Naive B cell (primary cell): Measurements from ENCODE around the gene OR10Z1. TPM values are rescaled to one million over a fixed set of nuclear protein-coding genes. Genes with fewer than 3 reads are reported as not detected.

Experiments
- ATAC-seq, 2 donors: fragments of 150-1000 bp; cut with Tn5 transposase; 2 replicates each; pipeline ENCODE4 v1.10.0; 2021; ENCODE audit warnings: low read depth in 2 of 2, mild to moderate bottlenecking in 2 of 2, moderate library complexity in 2 of 2
- DNase-seq: peaks from one replicate; pipeline ENCODE4 v3.0.0; 2022
- H3K27ac Mint-ChIP-seq, 6 donors: one replicate each; pipeline ENCODE4 v1.8.0; 2020 to 2022; ENCODE audit warnings: mild to moderate bottlenecking in 6 of 6, mixed read lengths in 6 of 6, moderate library complexity in 5 of 6, inconsistent platforms in 2 of 6
- H3K27me3 Mint-ChIP-seq, 3 donors: one replicate each; pipeline ENCODE4 v1.8.0; 2021 to 2022; ENCODE audit warnings: mixed read lengths in 3 of 3, mild to moderate bottlenecking in 1 of 3
- H3K36me3 Mint-ChIP-seq, 2 donors: one replicate each; pipeline ENCODE4 v1.8.0; 2020 to 2022; ENCODE audit warnings: mixed read lengths in 2 of 2, inconsistent platforms in 1 of 2, mild to moderate bottlenecking in 1 of 2
- H3K4me1 Mint-ChIP-seq, 3 donors: one replicate each; pipeline ENCODE4 v1.8.0; 2020 to 2022; ENCODE audit warnings: mixed read lengths in 3 of 3, inconsistent platforms in 1 of 3, mild to moderate bottlenecking in 1 of 3, moderate library complexity in 1 of 3
- H3K4me3 Mint-ChIP-seq, 8 donors: one replicate each; pipeline ENCODE4 v1.8.0; 2020 to 2022; ENCODE audit warnings: mild to moderate bottlenecking in 8 of 8, mixed read lengths in 8 of 8, moderate library complexity in 8 of 8, inconsistent platforms in 2 of 8
- H3K9me3 Mint-ChIP-seq, 7 donors: one replicate each; pipeline ENCODE4 v1.8.0; 2020 to 2022; ENCODE audit warnings: mixed read lengths in 7 of 7, mild to moderate bottlenecking in 5 of 7, inconsistent platforms in 2 of 7, moderate library complexity in 1 of 7
- polyA plus RNA-seq, 6 donors: library from polyadenylated mRNA; unstranded; fragments of 300-500 nt; fragmentation: Illumina TruSeq; gene quantifications; one replicate each; pipeline ENCODE4 v1.2.3, GENCODE V29; 2021; ENCODE audit warnings: low read depth in 6 of 6

OR10Z1 gene
- polyA plus RNA-seq, 6 donors from 2014 or later, result not detected

- Mint-ChIP-seq H3K9me3 (peaks cover 0 to 6% (median 0%) of the 10 kb centered on the region in 7 donors), H3K4me1 (no peaks in the 10 kb centered on the region), H3K36me3 (no peaks in the 10 kb centered on the region), H3K27ac (peak overlapping the region in 1 of 6 donors; percentile 54), H3K4me3 (peak overlapping the region in 1 of 8 donors; percentile 33), H3K27me3 (no peaks in the 10 kb centered on the region)
- DNase-seq (no peak), ATAC-seq (no peak)
Measured at GRCh38 chr1:158638146-158638545, 33.1 kb downstream of the OR10Z1 start.

GRCh38 chr1:158638904-158639303 is 33.8 kb downstream of the OR10Z1 start:
- ATAC-seq (no peak), DNase-seq (no peak)
- no peaks in the 10 kb centered on the region for H3K36me3 Mint-ChIP-seq
- no peak overlapping the region for H3K4me3 Mint-ChIP-seq
- H3K9me3 Mint-ChIP-seq, result peaks cover 0 to 6% (median 0%) of the 10 kb centered on the region in 7 donors
- H3K4me1 Mint-ChIP-seq, result peaks cover 0 to 3% (median 0%) of the 10 kb centered on the region in 3 donors
- no peak overlapping the region for H3K27ac Mint-ChIP-seq
- H3K27me3 Mint-ChIP-seq, result no peaks in the 10 kb centered on the region

- H3K27ac Mint-ChIP-seq, result peak overlapping the region in 1 of 6 donors; percentile 50
- no peak for DNase-seq
- no peak for ATAC-seq
- no peak overlapping the region for H3K4me3 Mint-ChIP-seq
- peaks cover 29 to 37% (median 36%) of the 10 kb centered on the region in 3 donors for H3K4me1 Mint-ChIP-seq
- H3K36me3 Mint-ChIP-seq, result no peaks in the 10 kb centered on the region
- no peaks in the 10 kb centered on the region for H3K27me3 Mint-ChIP-seq
- peaks cover 0 to 6% (median 0%) of the 10 kb centered on the region in 7 donors for H3K9me3 Mint-ChIP-seq
Measured at GRCh38 chr1:158644449-158644848, 39.4 kb downstream of the OR10Z1 start.

- peaks cover 0 to 3% (median 0%) of the 10 kb centered on the region in 7 donors for H3K9me3 Mint-ChIP-seq
- peak; percentile 57 to 63 for ATAC-seq
- no peaks in the 10 kb centered on the region for H3K36me3 Mint-ChIP-seq
- peaks cover 29 to 37% (median 36%) of the 10 kb centered on the region in 3 donors for H3K4me1 Mint-ChIP-seq
- DNase-seq, result no peak
- H3K27ac Mint-ChIP-seq, result peak overlapping the region in 4 of 6 donors; percentile 51 to 96 (median 74)
- H3K27me3 Mint-ChIP-seq, result no peaks in the 10 kb centered on the region
- H3K4me3 Mint-ChIP-seq, result peak overlapping the region in 4 of 8 donors; percentile 22 to 63 (median 42)
Measured at GRCh38 chr1:158646465-158646864, 41.4 kb downstream of the OR10Z1 start.

- no peak for ATAC-seq
- H3K36me3 Mint-ChIP-seq, result no peaks in the 10 kb centered on the region
- no peak overlapping the region for H3K4me3 Mint-ChIP-seq
- H3K27ac Mint-ChIP-seq, result peak overlapping the region in 2 of 6 donors; percentile 13 to 68
- H3K9me3 Mint-ChIP-seq, result no peaks in the 10 kb centered on the region
- H3K4me1 Mint-ChIP-seq, result peaks cover 43 to 51% (median 49%) of the 10 kb centered on the region in 3 donors
- H3K27me3 Mint-ChIP-seq, result no peaks in the 10 kb centered on the region
- no peak for DNase-seq
Measured at GRCh38 chr1:158649052-158649451, 44.0 kb downstream of the OR10Z1 start.

GRCh38 chr1:158652721-158653334 is 47.8 kb downstream of the OR10Z1 start:
- Mint-ChIP-seq H3K4me3 (peak overlapping the region in 1 of 8 donors; percentile 44), H3K36me3 (peaks cover 2 to 4% of the 10 kb centered on the region in 2 donors), H3K27ac (peak overlapping the region in 3 of 6 donors; percentile 8 to 46 (median 28)), H3K27me3 (no peaks in the 10 kb centered on the region), H3K4me1 (peaks cover 39 to 40% (median 40%) of the 10 kb centered on the region in 3 donors), H3K9me3 (peaks cover 0 to 2% (median 0%) of the 10 kb centered on the region in 7 donors)
- ATAC-seq (no peak), DNase-seq (no peak)

- H3K27me3 Mint-ChIP-seq, result no peaks in the 10 kb centered on the region
- DNase-seq, result no peak
- peak overlapping the region in 2 of 6 donors; percentile 7 to 27 for H3K27ac Mint-ChIP-seq
- peaks cover 28 to 36% (median 35%) of the 10 kb centered on the region in 3 donors for H3K4me1 Mint-ChIP-seq
- peaks cover 0 to 9% (median 0%) of the 10 kb centered on the region in 7 donors for H3K9me3 Mint-ChIP-seq
- H3K4me3 Mint-ChIP-seq, result peak overlapping the region in 4 of 8 donors; percentile 2 to 61 (median 46)
- peak; percentile 60 to 62 for ATAC-seq
- peaks cover 4 to 8% of the 10 kb centered on the region in 2 donors for H3K36me3 Mint-ChIP-seq
Measured at GRCh38 chr1:158654086-158654485, 49.0 kb downstream of the OR10Z1 start.

- peak overlapping the region; percentile 3 to 68 (median 32) for H3K27ac Mint-ChIP-seq
Measured at GRCh38 chr1:158654571-158654970, 49.5 kb downstream of the OR10Z1 start.

More at GRCh38 chr1:158654571-158654970, 49.5 kb downstream of the OR10Z1 start:
- ATAC-seq (peak; percentile 64 to 70), DNase-seq (no peak)
- Mint-ChIP-seq H3K4me1 (peaks cover 27 to 34% (median 33%) of the 10 kb centered on the region in 3 donors), H3K9me3 (peaks cover 0 to 9% (median 0%) of the 10 kb centered on the region in 7 donors), H3K4me3 (peak overlapping the region in 7 of 8 donors; percentile 37 to 70 (median 58)), H3K36me3 (peaks cover 4 to 8% of the 10 kb centered on the region in 2 donors), H3K27me3 (no peaks in the 10 kb centered on the region)

Other genes starting within 250 kb of the OR10Z1 start
- gene OR10T2, start 205.8 kb upstream of the OR10Z1 start, polyA plus RNA-seq, result not detected
- gene OR10K2, start 179.0 kb upstream of the OR10Z1 start, polyA plus RNA-seq, result not detected
- gene OR10K1, start 143.4 kb upstream of the OR10Z1 start, polyA plus RNA-seq, result not detected
- gene OR10R2, start 133.0 kb upstream of the OR10Z1 start, polyA plus RNA-seq, result not detected
- not detected for gene OR6Y1, start 50.9 kb upstream of the OR10Z1 start, polyA plus RNA-seq
- gene OR6P1, start 34.7 kb upstream of the OR10Z1 start, polyA plus RNA-seq, result not detected
- gene OR10X1, start 25.4 kb upstream of the OR10Z1 start, polyA plus RNA-seq, result not detected
- gene SPTA1, start 81.4 kb downstream of the OR10Z1 start, polyA plus RNA-seq, result under 1 TPM in 2 of 6 donors, not detected in 4; 0.04 to 0.15 TPM
- gene OR6K2, start 95.4 kb downstream of the OR10Z1 start, polyA plus RNA-seq, result not detected
- not detected for gene OR6K3, start 115.5 kb downstream of the OR10Z1 start, polyA plus RNA-seq
- gene OR6K6, start 149.5 kb downstream of the OR10Z1 start, polyA plus RNA-seq, result not detected
- not detected for gene OR6N1, start 166.9 kb downstream of the OR10Z1 start, polyA plus RNA-seq
- not detected for gene OR6N2, start 175.9 kb downstream of the OR10Z1 start, polyA plus RNA-seq
- 10 to 100 TPM in 2 of 6 donors, 1 to 10 TPM in 4; 6.0 to 26.3 (median 8.8) TPM for gene MNDA, start 226.1 kb downstream of the OR10Z1 start, polyA plus RNA-seq